ENCODE results near the gene RPS2. TPM values are rescaled to one million over a fixed set of nuclear protein-coding genes. Genes with fewer than 3 reads are reported as not detected.

The RPS2 gene
- polyA plus RNA-seq, 1 of the 3 experiments (the other 2 are of a cell fraction) = 6,384 TPM

DNA sequence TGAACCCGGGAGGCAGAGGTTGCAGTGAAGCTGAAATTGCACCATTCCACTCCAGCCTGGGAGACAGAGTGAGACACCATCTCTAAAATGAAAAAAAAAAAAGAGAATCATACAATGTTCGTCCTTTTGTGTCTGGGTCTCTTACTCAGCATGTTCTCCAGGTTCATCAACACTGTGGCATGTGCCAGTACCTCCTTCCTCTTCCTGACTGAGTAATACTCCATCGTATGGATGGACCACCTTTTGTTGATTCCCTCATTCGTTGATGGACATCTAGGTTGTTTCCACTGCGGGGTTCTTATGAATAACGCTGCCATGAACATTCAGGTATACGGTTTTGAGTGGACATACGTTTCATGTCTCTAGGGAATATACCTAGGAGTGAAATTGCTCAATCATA is 42.3 kb downstream of the RPS2 start:
- ChIA-PET POLR2A (no interaction called here), CTCF (interaction anchor here (1.7 to 2.2 kb wide), 4 partner anchors 14 to 56 kb away, joined by 4 to 10 read pairs (median 8); no protein-coding TSS in a partner anchor)
- TF ChIP-seq TCF12 (IDR thresholded peaks at IDR 0.05) (no peak), ELF1 (IDR thresholded peaks at IDR 0.05) (no peak), CHD2 (IDR thresholded peaks at IDR 0.05; ENCODE audit: low read length, partially characterized antibody) (no peak), JUND (IDR thresholded peaks at IDR 0.05) (no peak), MEF2A (IDR thresholded peaks at IDR 0.05; ENCODE audit: borderline replicate concordance, low read depth) (no peak), SIN3A (IDR thresholded peaks at IDR 0.05; ENCODE audit: borderline replicate concordance, low read depth, low read length) (no peak), FOSL2 (IDR thresholded peaks at IDR 0.05; ENCODE audit: borderline replicate concordance, low read depth) (no peak), GATA2 (CRISPR knock-in tag; IDR thresholded peaks at IDR 0.05) (no peak), FOXJ3 (CRISPR knock-in tag; IDR thresholded peaks at IDR 0.05) (no peak), MXI1 (IDR thresholded peaks at IDR 0.05; ENCODE audit: low read depth, low read length) (no peak), RAD21 (IDR thresholded peaks at IDR 0.05; ENCODE audit: low read length) (no peak), NFIC (IDR thresholded peaks at IDR 0.05; ENCODE audit: borderline replicate concordance) (no peak), RXRA (IDR thresholded peaks at IDR 0.05; ENCODE audit: borderline replicate concordance, low read depth) (no peak), RFX5 (IDR thresholded peaks at IDR 0.05; ENCODE audit: low read length) (no peak)
- TF ChIP-seq, protein P1, sequence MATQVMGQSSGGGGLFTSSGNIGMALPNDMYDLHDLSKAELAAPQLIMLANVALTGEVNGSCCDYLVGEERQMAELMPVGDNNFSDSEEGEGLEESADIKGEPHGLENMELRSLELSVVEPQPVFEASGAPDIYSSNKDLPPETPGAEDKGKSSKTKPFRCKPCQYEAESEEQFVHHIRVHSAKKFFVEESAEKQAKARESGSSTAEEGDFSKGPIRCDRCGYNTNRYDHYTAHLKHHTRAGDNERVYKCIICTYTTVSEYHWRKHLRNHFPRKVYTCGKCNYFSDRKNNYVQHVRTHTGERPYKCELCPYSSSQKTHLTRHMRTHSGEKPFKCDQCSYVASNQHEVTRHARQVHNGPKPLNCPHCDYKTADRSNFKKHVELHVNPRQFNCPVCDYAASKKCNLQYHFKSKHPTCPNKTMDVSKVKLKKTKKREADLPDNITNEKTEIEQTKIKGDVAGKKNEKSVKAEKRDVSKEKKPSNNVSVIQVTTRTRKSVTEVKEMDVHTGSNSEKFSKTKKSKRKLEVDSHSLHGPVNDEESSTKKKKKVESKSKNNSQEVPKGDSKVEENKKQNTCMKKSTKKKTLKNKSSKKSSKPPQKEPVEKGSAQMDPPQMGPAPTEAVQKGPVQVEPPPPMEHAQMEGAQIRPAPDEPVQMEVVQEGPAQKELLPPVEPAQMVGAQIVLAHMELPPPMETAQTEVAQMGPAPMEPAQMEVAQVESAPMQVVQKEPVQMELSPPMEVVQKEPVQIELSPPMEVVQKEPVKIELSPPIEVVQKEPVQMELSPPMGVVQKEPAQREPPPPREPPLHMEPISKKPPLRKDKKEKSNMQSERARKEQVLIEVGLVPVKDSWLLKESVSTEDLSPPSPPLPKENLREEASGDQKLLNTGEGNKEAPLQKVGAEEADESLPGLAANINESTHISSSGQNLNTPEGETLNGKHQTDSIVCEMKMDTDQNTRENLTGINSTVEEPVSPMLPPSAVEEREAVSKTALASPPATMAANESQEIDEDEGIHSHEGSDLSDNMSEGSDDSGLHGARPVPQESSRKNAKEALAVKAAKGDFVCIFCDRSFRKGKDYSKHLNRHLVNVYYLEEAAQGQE (IDR thresholded peaks at IDR 0.05; ENCODE audit: low read depth, low read length) = no peak
- TF ChIP-seq, protein P2, sequence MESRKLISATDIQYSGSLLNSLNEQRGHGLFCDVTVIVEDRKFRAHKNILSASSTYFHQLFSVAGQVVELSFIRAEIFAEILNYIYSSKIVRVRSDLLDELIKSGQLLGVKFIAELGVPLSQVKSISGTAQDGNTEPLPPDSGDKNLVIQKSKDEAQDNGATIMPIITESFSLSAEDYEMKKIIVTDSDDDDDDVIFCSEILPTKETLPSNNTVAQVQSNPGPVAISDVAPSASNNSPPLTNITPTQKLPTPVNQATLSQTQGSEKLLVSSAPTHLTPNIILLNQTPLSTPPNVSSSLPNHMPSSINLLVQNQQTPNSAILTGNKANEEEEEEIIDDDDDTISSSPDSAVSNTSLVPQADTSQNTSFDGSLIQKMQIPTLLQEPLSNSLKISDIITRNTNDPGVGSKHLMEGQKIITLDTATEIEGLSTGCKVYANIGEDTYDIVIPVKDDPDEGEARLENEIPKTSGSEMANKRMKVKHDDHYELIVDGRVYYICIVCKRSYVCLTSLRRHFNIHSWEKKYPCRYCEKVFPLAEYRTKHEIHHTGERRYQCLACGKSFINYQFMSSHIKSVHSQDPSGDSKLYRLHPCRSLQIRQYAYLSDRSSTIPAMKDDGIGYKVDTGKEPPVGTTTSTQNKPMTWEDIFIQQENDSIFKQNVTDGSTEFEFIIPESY (IDR thresholded peaks at IDR 0.05; ENCODE audit: borderline replicate concordance, low read depth) = no peak
- Histone ChIP-seq H3K9me3 (no peaks in the 10 kb centered on the region), H3K4me3 (ENCODE audit: low read depth in 2 of 2, low read length in 1 of 2) (no peak overlapping the region), H3K27me3 (ENCODE audit: insufficient read depth) (peaks cover 30% of the 10 kb centered on the region), H3K79me2 (ENCODE audit: insufficient read depth) (no peaks in the 10 kb centered on the region), H3K9ac (no peak overlapping the region), H3K4me2 (no peak overlapping the region), H2AFZ (ENCODE audit: low read depth) (no peak overlapping the region), H3K27ac (ENCODE audit: low read depth in 2 of 2, low read length in 1 of 2) (no peak overlapping the region), H3K36me3 (replicated peaks in 1 of 2; ENCODE audit: control insufficient read depth in 1 of 2, insufficient read depth in 2 of 2, low read length in 1 of 2) (no peaks in the 10 kb centered on the region), H4K20me1 (ENCODE audit: insufficient read depth) (no peaks in the 10 kb centered on the region), H3K9me2 (no peaks in the 10 kb centered on the region), H3K4me1 (ENCODE audit: control insufficient read depth in 1 of 2, insufficient read depth in 2 of 2, low read depth in 1 of 2, low read length in 1 of 2) (peaks cover 0 to 13% of the 10 kb centered on the region in 2 experiments; a peak in 1 of 4 replicates), H3F3A (replicated peaks; ENCODE audit: insufficient read depth) (no peaks in the 10 kb centered on the region)
- no peak for DNase-seq
- WGBS (ENCODE audit: low lambda C conversion rate) = 39% methylated on average over 8 of the region's 8 CpGs
